Activated T-cell treated with anti-CD3 and anti-CD28 coated beads, Interleukin-2, amount 50 U/mL, for 72 hours (primary cell): ENCODE measurements around the gene NPHP4. TPM values are rescaled to one million over a fixed set of nuclear protein-coding genes. Genes with fewer than 3 reads are reported as not detected.

Source experiments
- ATAC-seq, 2 donors: fragments of 150-1000 bp; cut with Tn5 transposase; replicated peaks in 1 of 2; 2 replicates each; pipeline ENCODE4 v1.10.0; 2021; ENCODE audit warnings: moderate library complexity in 2 of 2, mild to moderate bottlenecking in 1 of 2
- DNase-seq, 2 donors: peaks; one replicate each; pipeline ENCODE4 v3.0.0; 2021 to 2022; ENCODE audit warnings: mixed read lengths in 1 of 2
- H3K27ac Mint-ChIP-seq: one replicate; pipeline ENCODE4 v1.8.0; 2022; ENCODE audit warnings: mild to moderate bottlenecking, moderate library complexity, mixed read lengths
- H3K27me3 Mint-ChIP-seq: one replicate; pipeline ENCODE4 v1.8.0; 2022; ENCODE audit warnings: low read depth, mixed read lengths
- H3K36me3 Mint-ChIP-seq, 2 donors: one replicate each; pipeline ENCODE4 v1.8.0; 2022; ENCODE audit warnings: mixed read lengths in 2 of 2, mild to moderate bottlenecking in 1 of 2; ENCODE audit not compliant: insufficient read depth in 2 of 2
- H3K4me1 Mint-ChIP-seq: one replicate; pipeline ENCODE4 v1.8.0; 2022; ENCODE audit warnings: low read depth, mixed read lengths
- H3K4me3 Mint-ChIP-seq, 2 donors: one replicate each; pipeline ENCODE4 v1.8.0; 2022; ENCODE audit warnings: mild to moderate bottlenecking in 2 of 2, mixed read lengths in 2 of 2, moderate library complexity in 2 of 2
- H3K9me3 Mint-ChIP-seq, 2 donors: one replicate each; pipeline ENCODE4 v1.8.0; 2022; ENCODE audit warnings: mixed read lengths in 2 of 2
- total RNA-seq, 2 donors: library from RNA; stranded (reverse); gene quantifications; one replicate each; pipeline ENCODE4 v1.2.3, GENCODE V29; 2022

The NPHP4 gene
- total RNA-seq, 2 donors from 2014 or later = 12.3 to 14.5 TPM

DNA sequence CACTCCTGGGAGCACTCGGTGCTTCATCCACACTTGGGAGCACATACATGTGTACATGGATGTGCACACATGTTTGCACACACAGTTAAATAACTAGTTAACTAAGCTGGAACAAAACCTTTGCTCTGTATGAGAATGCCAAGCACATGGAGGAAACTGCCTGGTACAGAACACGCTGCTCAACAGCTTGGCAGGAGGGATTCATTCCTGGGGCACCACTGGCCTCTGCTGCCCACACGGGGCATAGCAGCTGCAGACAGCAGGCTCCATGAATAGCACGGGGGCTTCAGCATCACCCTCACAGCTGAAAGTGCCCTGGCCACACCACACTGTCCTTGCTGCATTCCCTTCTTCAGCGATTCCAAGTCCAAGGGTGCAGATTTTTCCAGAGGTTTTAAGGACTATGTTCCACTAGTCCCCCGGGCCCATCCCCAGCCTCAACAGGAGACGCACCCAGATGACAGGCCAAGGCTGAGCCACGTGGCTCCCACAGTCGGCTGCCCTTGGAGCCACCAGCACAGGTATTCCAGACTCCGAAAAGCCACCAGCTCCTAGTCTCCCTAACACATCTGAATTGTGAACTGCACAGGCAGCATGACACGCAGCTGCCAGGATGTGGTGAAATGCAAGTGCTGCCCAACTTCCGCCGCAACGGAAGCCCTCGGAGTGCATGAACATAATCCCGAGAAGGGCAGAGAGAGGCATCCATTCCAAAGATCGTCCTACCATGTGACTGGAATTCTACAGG is 16.9 kb downstream of the NPHP4 start:
- H3K4me1 Mint-ChIP-seq = no peaks in the 10 kb centered on the region
- H3K27me3 Mint-ChIP-seq = no peaks in the 10 kb centered on the region
- H3K27ac Mint-ChIP-seq = no peak overlapping the region
- H3K9me3 Mint-ChIP-seq = no peaks in the 10 kb centered on the region
- DNase-seq = peak; percentile 36 to 57
- peak; percentile 61 to 85 for ATAC-seq
- peaks cover 0 to 5% of the 10 kb centered on the region in 2 donors for H3K36me3 Mint-ChIP-seq
- H3K4me3 Mint-ChIP-seq = no peak overlapping the region

DNA sequence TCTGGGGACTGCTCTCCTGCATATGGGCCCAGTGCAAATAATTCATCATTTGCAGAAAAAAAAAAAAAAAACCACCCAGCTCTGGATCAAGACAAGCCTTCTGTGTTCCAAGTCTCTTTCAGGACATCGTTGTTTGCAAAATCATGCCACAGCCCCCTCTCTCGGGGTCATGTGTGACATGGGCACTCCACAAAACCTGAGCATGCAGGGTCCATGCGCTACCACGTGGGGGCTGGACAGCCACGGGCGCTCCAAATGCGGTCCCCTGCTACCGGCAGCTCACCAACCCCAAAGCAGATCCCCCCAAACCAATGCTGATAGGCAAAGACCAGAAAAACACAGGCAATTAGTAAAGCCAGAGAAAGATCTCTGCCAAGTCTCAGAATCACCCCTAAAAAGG is 17.6 kb downstream of the NPHP4 start:
- no peaks in the 10 kb centered on the region for H3K9me3 Mint-ChIP-seq
- H3K4me3 Mint-ChIP-seq = no peak overlapping the region
- no peaks in the 10 kb centered on the region for H3K4me1 Mint-ChIP-seq
- ATAC-seq (no peak), DNase-seq (no peak)
- H3K27me3 Mint-ChIP-seq = no peaks in the 10 kb centered on the region
- no peak overlapping the region for H3K27ac Mint-ChIP-seq
- H3K36me3 Mint-ChIP-seq = peaks cover 0 to 5% of the 10 kb centered on the region in 2 donors

DNA sequence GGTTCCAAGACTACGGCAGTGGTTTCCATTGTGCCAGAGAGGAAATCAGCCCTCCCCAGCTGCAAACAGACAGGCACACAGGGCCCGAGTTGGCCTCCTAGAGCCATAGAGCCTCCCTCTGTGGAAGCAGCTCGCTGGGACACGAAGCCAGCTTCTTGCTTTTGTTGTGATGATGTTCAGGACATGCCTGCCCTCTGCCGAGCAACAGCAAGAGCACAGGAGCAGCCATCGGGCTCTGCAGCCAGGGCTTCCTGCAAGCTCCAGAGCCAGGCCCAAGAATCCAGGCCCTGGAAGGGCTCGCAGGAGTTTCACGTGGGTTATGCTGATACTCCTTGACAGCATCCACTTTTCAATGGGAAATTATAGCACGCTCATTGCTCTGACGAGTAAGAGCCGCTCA is 18.5 kb downstream of the NPHP4 start:
- Mint-ChIP-seq H3K4me3 (no peak overlapping the region), H3K4me1 (no peaks in the 10 kb centered on the region), H3K9me3 (no peaks in the 10 kb centered on the region), H3K27ac (no peak overlapping the region), H3K36me3 (peaks cover 0 to 5% of the 10 kb centered on the region in 2 donors), H3K27me3 (no peaks in the 10 kb centered on the region)
- DNase-seq (no peak), ATAC-seq (no peak)

DNA sequence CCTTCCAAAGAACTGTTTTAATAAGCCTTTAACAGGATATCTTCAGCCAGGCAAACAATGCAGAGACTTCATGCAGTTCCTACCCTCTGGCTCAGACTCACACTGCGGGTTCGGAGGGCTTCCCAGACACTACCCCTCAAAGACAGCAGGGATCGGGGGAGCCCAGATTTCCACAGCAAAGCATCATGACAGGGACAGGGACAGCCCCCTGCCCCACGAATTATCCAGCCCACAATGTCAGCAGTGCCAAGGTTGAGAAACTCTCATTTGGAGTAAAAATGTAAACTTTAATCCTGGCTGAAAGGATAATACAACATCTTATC is 20.1 kb downstream of the NPHP4 start:
- H3K27me3 Mint-ChIP-seq = no peaks in the 10 kb centered on the region

DNA sequence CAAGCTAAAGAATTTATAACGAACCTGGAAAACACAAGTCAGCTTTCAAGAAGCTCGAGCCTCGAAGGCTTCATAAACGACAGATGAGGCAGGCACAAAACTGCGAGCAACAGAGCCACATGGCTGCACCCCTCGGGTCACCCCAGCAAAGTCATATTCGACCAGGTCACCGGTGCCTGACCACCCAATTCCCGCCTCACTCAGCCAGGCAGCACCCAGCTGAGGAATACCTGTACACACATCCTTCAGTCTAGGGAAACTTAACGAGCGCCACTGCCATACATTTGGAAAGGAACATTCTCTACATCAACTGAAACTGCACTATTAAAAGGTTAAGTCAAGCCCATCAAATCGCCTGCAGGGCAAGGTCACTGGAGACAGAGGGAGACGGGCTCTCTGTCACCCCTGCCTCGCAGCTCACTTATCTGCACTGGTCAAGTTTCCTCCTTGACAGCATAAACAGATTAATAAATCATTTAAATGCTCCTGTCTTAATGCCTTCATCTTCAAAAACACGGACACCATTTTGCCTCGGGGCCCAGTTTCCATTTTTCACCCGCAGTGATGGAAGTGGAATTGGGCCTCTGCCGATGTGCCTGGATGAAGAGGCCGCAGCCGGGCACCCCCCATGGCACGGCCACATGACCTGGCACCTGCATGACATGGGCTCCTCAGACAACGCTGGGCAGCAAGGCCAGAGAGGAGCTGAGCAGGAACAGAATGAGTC is 20.6 kb downstream of the NPHP4 start:
- H3K36me3 Mint-ChIP-seq = no peaks in the 10 kb centered on the region
- no peak overlapping the region for H3K27ac Mint-ChIP-seq
- H3K4me3 Mint-ChIP-seq = no peak overlapping the region

More for the DNA sequence above, 20.1 kb downstream of the NPHP4 start:
- H3K4me3 Mint-ChIP-seq = no peak overlapping the region
- peaks cover 0 to 1% of the 10 kb centered on the region in 2 donors for H3K36me3 Mint-ChIP-seq
- DNase-seq = no peak
- ATAC-seq = no peak
- no peaks in the 10 kb centered on the region for H3K4me1 Mint-ChIP-seq
- no peak overlapping the region for H3K27ac Mint-ChIP-seq
- no peaks in the 10 kb centered on the region for H3K9me3 Mint-ChIP-seq

DNA sequence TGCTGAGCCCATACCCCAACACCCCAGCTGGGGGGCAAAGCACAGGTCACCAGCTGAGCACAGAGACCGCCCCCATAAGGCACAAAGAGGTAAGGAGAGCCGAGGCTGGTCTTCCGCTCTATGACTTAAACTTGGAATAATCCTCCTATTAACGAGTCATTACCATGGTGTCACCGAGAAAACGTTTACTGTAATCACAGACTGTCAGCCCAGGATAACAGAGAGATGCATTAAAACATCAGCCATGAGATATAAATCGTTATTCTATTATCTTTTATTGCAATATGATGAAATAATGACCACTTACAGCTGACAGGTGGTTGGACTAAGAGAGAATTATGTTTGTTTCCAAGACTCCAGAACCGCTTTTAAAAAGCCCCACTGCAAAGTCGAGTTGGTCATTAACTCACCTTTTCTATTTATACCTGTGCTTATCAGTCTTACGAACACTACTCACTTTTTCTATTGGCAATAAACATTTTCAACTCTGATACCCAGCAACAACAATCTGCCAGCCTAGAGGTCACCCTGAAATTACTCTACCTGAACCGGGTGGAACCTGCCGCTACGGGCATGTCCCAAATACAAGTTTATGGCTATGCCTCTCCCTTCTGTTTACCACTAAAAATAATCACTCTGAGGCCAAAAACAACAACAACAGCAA is 21.5 kb downstream of the NPHP4 start:
- Mint-ChIP-seq H3K4me1 (no peaks in the 10 kb centered on the region), H3K27ac (peak overlapping the region; percentile 42), H3K36me3 (no peaks in the 10 kb centered on the region), H3K9me3 (no peaks in the 10 kb centered on the region), H3K27me3 (no peaks in the 10 kb centered on the region), H3K4me3 (no peak overlapping the region)
- ATAC-seq (no peak), DNase-seq (no peak)

More for the DNA sequence above, 20.6 kb downstream of the NPHP4 start:
- no peaks in the 10 kb centered on the region for H3K27me3 Mint-ChIP-seq
- ATAC-seq (no peak), DNase-seq (no peak)
- no peaks in the 10 kb centered on the region for H3K9me3 Mint-ChIP-seq
- H3K4me1 Mint-ChIP-seq = no peaks in the 10 kb centered on the region

DNA sequence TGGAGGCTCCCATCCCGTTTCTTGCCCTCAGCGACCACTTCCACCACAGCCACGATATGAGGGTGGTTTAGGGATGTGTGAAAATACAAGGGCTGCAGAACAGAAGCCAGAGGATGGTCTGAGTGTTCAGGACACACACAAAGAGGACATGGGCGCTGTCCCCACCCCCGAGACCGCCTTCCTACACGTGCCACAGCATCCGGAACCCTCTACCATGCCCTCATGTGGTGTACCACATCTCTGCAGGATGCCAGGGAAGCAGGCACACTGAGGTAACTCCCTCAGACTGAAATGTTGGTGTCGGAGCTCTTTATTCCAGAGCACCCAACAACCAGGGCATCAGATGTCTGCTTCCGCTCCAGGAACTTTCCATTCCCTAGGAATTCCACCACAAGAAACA is 23.1 kb downstream of the NPHP4 start:
- no peaks in the 10 kb centered on the region for H3K36me3 Mint-ChIP-seq
- H3K4me3 Mint-ChIP-seq = no peak overlapping the region
- no peak for DNase-seq
- no peaks in the 10 kb centered on the region for H3K4me1 Mint-ChIP-seq
- no peak for ATAC-seq
- no peaks in the 10 kb centered on the region for H3K27me3 Mint-ChIP-seq
- H3K27ac Mint-ChIP-seq = no peak overlapping the region
- no peaks in the 10 kb centered on the region for H3K9me3 Mint-ChIP-seq

DNA sequence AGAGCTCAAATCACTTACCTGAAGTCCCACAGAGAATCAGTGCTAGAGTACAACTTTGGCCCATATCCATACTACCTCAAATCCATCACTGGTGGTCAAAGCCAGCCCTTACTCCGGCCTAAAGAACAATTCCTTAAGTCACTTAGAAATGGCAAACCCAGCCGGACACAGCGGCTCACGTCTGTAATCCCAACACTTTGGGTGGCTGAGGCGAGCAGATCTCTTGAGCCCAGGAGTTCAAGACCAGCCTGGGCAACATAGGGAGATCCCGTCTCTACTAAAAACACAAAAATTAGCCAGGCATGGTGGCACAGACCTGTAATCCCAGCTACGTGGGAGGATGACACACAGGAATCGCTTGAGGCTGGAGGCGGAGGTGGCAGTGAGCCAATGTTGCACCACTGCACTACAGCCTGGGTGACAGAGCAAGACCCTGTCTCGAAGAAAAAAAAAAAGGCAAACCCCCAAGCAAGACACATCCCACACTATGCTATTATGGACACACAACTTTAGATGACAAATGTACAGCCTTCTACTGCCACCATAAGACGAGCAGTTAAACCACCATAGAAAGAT is 24.0 kb downstream of the NPHP4 start:
- Mint-ChIP-seq H3K27ac (no peak overlapping the region), H3K27me3 (no peaks in the 10 kb centered on the region), H3K4me1 (no peaks in the 10 kb centered on the region), H3K4me3 (no peak overlapping the region), H3K36me3 (no peaks in the 10 kb centered on the region), H3K9me3 (no peaks in the 10 kb centered on the region)
- ATAC-seq = no peak
- no peak for DNase-seq

DNA sequence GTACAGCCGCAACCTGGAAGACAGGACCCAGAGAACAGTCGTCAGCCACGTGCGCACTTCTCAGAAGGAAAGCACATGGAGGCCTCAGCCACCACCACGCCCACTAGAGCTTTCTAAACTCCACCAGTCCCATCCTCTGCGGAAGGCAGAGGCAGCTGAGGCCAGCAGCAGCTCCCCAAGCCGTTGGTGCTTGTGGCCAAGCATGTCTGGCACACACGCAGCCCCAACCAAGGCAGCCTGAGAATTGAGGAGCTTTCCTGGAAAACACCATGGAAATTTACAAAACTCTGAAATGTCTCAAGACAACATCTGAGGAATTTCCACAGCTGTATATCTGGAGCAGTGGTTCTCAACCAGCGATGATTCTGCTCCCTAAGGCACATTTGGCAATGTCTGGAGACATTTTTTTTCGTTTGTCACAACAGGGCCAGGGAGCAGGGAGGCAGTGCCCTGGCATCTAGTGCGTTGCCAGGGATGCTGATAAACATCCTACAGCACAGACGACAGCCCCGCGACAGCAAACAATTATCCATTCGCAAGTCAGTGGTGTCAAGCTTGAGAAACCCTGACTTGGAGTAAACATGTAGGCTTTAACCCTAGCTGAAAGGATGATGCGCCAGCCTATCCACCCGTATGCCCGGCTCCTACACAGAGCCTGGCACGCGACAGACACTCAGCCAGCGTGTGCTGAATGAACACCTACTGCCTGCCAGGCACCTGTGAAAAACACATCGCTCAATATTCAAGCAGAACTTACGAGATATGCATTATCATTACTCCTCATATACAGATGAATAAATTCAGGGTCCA is 24.7 kb downstream of the NPHP4 start:
- H3K9me3 Mint-ChIP-seq = no peaks in the 10 kb centered on the region
- ATAC-seq = no peak
- H3K27me3 Mint-ChIP-seq = no peaks in the 10 kb centered on the region
- no peak overlapping the region for H3K4me3 Mint-ChIP-seq
- H3K36me3 Mint-ChIP-seq = no peaks in the 10 kb centered on the region
- no peak for DNase-seq
- no peaks in the 10 kb centered on the region for H3K4me1 Mint-ChIP-seq
- no peak overlapping the region for H3K27ac Mint-ChIP-seq

DNA sequence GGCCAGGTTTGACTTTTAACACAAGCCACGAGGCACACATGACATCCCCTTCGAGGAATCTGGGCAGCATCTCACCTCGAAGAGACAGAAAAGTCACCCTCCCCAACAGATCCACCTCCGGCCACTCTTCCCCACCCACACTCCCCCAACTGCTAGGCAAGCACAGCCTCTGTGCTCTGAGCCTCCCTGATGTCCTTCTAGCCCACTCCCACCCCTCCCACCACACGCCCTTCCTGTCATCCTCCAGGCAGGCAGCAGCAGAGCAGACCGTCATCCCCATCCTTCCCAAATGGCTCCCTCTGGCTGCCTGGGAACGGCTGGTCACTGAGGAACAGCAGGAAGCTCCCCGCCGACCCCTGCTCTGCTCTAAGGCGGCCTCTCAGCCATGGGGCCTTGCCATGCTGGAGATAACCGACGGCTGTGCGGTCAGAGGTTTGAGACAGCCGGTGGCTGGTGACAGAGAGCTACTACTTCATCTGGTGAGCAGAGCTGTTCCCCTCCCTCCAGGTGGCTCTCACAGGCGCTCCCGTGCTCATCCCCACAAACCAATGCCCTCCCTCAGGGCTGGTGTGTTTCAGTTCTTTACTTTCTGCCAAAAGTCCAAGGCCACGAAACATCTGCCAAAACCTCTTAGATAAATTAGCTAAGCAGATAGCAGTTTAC is 25.6 kb downstream of the NPHP4 start:
- H3K9me3 Mint-ChIP-seq = no peaks in the 10 kb centered on the region

DNA sequence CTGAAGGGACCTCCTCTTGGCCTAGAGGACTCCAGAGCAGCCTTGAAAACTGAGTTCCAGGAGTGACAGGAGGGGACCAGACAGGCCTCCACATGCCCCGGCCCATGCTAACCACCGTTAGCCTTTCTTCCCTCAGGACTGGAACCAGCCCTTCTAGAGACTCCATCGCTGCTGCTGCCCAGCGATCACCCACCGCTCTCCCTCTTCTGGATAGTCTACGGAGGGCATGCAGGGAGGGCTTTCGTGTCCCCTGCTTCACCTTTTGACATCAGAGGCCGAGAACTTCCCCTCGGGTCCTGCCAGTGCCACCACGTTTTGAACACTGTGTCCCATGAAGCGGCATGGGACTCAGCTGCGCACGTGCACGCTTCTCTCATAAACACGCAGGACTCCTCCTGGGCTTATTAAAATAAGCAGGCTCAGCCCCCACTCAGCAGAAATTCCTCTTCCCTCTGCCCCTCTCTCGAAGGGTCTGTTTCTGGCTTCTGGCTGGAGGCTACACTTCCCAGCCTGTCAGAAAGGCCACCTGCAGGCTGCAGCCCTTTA is 26.6 kb downstream of the NPHP4 start:
- Mint-ChIP-seq H3K36me3 (no peaks in the 10 kb centered on the region), H3K4me3 (no peak overlapping the region), H3K4me1 (no peaks in the 10 kb centered on the region), H3K27ac (no peak overlapping the region), H3K9me3 (no peaks in the 10 kb centered on the region), H3K27me3 (no peaks in the 10 kb centered on the region)
- DNase-seq (no peak), ATAC-seq (no peak)

More for the DNA sequence above, 25.6 kb downstream of the NPHP4 start:
- DNase-seq (no peak), ATAC-seq (no peak)
- Mint-ChIP-seq H3K4me3 (no peak overlapping the region), H3K4me1 (no peaks in the 10 kb centered on the region), H3K27me3 (no peaks in the 10 kb centered on the region), H3K36me3 (no peaks in the 10 kb centered on the region), H3K27ac (no peak overlapping the region)
